ENCODE measurements around the gene HTRA3.

Gene HTRA3

GRCh38 chr4:8292478-8293107 lies 23.0 kb downstream of the HTRA3 start:
- DNase-seq (ENCODE audit: low read depth in 2 of 2), result no peak

GRCh38 chr4:8293131-8293975 lies 23.8 kb downstream of the HTRA3 start:
- no peak for DNase-seq (ENCODE audit: low read depth in 2 of 2)

- DNase-seq (ENCODE audit: low read depth in 2 of 2), result no peak
Measured at GRCh38 chr4:8294036-8294435, 24.5 kb downstream of the HTRA3 start.

- no peak for DNase-seq (ENCODE audit: low read depth in 2 of 2)
Measured at GRCh38 chr4:8294775-8295174, 25.2 kb downstream of the HTRA3 start.

GRCh38 chr4:8295471-8295870 lies 25.9 kb downstream of the HTRA3 start:
- DNase-seq (ENCODE audit: low read depth in 2 of 2), result no peak

- no peak for DNase-seq (ENCODE audit: low read depth in 2 of 2)
Measured at GRCh38 chr4:8296491-8296890, 26.9 kb downstream of the HTRA3 start.

- no peak for DNase-seq (ENCODE audit: low read depth in 2 of 2)
Measured at GRCh38 chr4:8297141-8297601, 27.6 kb downstream of the HTRA3 start.

GRCh38 chr4:8297691-8298485 lies 28.3 kb downstream of the HTRA3 start:
- no peak for DNase-seq (ENCODE audit: low read depth in 2 of 2)

GRCh38 chr4:8300832-8301231 lies 31.3 kb downstream of the HTRA3 start:
- DNase-seq (ENCODE audit: low read depth in 2 of 2), result no peak

GRCh38 chr4:8301851-8302730 lies 32.5 kb downstream of the HTRA3 start:
- no peak for DNase-seq (ENCODE audit: low read depth in 2 of 2)

- DNase-seq (ENCODE audit: low read depth in 2 of 2), result no peak
Measured at GRCh38 chr4:8303081-8303480, 33.5 kb downstream of the HTRA3 start.

- DNase-seq (ENCODE audit: low read depth in 2 of 2), result no peak
Measured at GRCh38 chr4:8303485-8304281, 34.1 kb downstream of the HTRA3 start.

GRCh38 chr4:8304827-8305695 lies 35.5 kb downstream of the HTRA3 start:
- DNase-seq (ENCODE audit: low read depth in 2 of 2), result no peak

- no peak for DNase-seq (ENCODE audit: low read depth in 2 of 2)
Measured at GRCh38 chr4:8305851-8306471, 36.4 kb downstream of the HTRA3 start.

- no peak for DNase-seq (ENCODE audit: low read depth in 2 of 2)
Measured at GRCh38 chr4:8306511-8307021, 37.0 kb downstream of the HTRA3 start.

- DNase-seq (ENCODE audit: low read depth in 2 of 2), result no peak
Measured at GRCh38 chr4:8307121-8307520, 37.6 kb downstream of the HTRA3 start.

- no peak for DNase-seq (ENCODE audit: low read depth in 2 of 2)
Measured at GRCh38 chr4:8307714-8308113, 38.2 kb downstream of the HTRA3 start.

GRCh38 chr4:8308144-8308543 lies 38.6 kb downstream of the HTRA3 start:
- no peak for DNase-seq (ENCODE audit: low read depth in 2 of 2)

Measured in stimulated activated CD4-positive, alpha-beta T cell treated with anti-CD3 and anti-CD28 coated beads, Interleukin-1b, Interleukin-23, amount 100 ng/mL, for 4 hours (primary cell).